H1 (cell line): ENCODE results near the gene FAM8A1. TPM values are rescaled to one million over a fixed set of nuclear protein-coding genes. Genes with fewer than 3 reads are reported as not detected.

ENCODE experiments used
- CTCF ChIA-PET: fragments of 300-600 bp; sonication (Branson Sonifier 250); formaldehyde crosslinking; loops from one replicate; lab custom pipeline; 2021; ENCODE audit not compliant: partially characterized antibody; lab: Charles Lee
- POLR2A ChIA-PET: fragments of 300-600 bp; sonication (Branson Sonifier 250); formaldehyde crosslinking; loops from one replicate; lab custom pipeline; 2021; ENCODE audit warnings: inconsistent platforms; ENCODE audit not compliant: partially characterized antibody; lab: Charles Lee
- DNase-seq, 2 experiments: peaks; one replicate each; pipeline versions ENCODE4 v3.0.0 to v3.0.0-alpha.2; 2010 to 2022; ENCODE audit warnings: low spot score in 2 of 2, low read depth in 1 of 2, mixed read lengths in 1 of 2
- FAIRE-seq: peaks from 2 replicates; lab custom pipeline; 2011; peaks lifted over from hg19 to GRCh38; lab: Jason Lieb, UNC
- H2AFZ ChIP-seq: 2 replicates; pipeline ENCODE4 v1.8.1; 2012; ENCODE audit warnings: low read length, inconsistent platforms
- H2AK5ac ChIP-seq: 2 replicates; pipeline ENCODE4 v1.6.1; 2013; ENCODE audit warnings: low read depth, low read length
- H2BK120ac ChIP-seq: replicated peaks from 2 replicates; pipeline ENCODE3; 2013; ENCODE audit warnings: low read depth, low read length, inconsistent platforms
- H2BK12ac ChIP-seq: 2 replicates; pipeline ENCODE4 v1.6.1; 2013; ENCODE audit warnings: low read depth, low read length
- H2BK15ac ChIP-seq: 2 replicates; pipeline ENCODE4 v1.6.1; 2013; ENCODE audit warnings: low read length
- H2BK20ac ChIP-seq: 2 replicates; pipeline ENCODE4 v1.6.1; 2013; ENCODE audit warnings: low read length
- H2BK5ac ChIP-seq: 2 replicates; pipeline ENCODE4 v1.6.1; 2013; ENCODE audit warnings: low read depth, low read length
- H3K14ac ChIP-seq: 2 replicates; pipeline ENCODE4 v1.6.1; 2013; ENCODE audit warnings: inconsistent platforms; ENCODE audit not compliant: insufficient read length
- H3K18ac ChIP-seq: 2 replicates; pipeline ENCODE4 v1.6.1; 2013; ENCODE audit warnings: low read length; ENCODE audit errors: extremely low read depth
- H3K23ac ChIP-seq: 2 replicates; pipeline ENCODE4 v1.6.1; 2013; ENCODE audit warnings: inconsistent platforms; ENCODE audit not compliant: insufficient read length
- H3K23me2 ChIP-seq: 2 replicates; pipeline ENCODE4 v1.6.1; 2013; ENCODE audit warnings: low read depth, low read length
- H3K27ac ChIP-seq: 2 replicates; pipeline ENCODE4 v1.6.1; 2011; ENCODE audit warnings: low read depth, low read length, inconsistent platforms
- H3K27me3 ChIP-seq, 4 experiments: replicated peaks in 1 of 4; 1 replicate in 1 of 4; 2 replicates in 3 of 4; pipeline versions ENCODE4 v1.6.1 to v1.8.1; 2011 to 2013; ENCODE audit warnings: low read length in 3 of 4, mild to moderate bottlenecking in 3 of 4, inconsistent platforms in 2 of 4, mixed read lengths in 2 of 4, moderate library complexity in 1 of 4; ENCODE audit not compliant: control insufficient read depth in 3 of 4, insufficient read depth in 3 of 4; ENCODE audit errors: extremely low read depth in 1 of 4
- H3K36me3 ChIP-seq, 4 experiments: 2 replicates each; pipeline versions ENCODE4 v1.6.1 to v1.8.1; 2011 to 2013; ENCODE audit warnings: mild to moderate bottlenecking in 4 of 4, low read length in 3 of 4, moderate library complexity in 2 of 4, control low read depth in 1 of 4, inconsistent platforms in 1 of 4; ENCODE audit not compliant: insufficient read depth in 4 of 4, control insufficient read depth in 2 of 4
- H3K4ac ChIP-seq: replicated peaks from 2 replicates; pipeline ENCODE3; 2013; ENCODE audit warnings: low read length, low read depth, mixed read lengths, inconsistent platforms; ENCODE audit not compliant: insufficient read length
- H3K4me1 ChIP-seq, 4 experiments: replicated peaks in 1 of 4; 1 replicate in 1 of 4; 2 replicates in 3 of 4; pipeline versions ENCODE4 v1.6.1 to v1.8.1; 2011 to 2013; ENCODE audit warnings: low read length in 3 of 4, inconsistent platforms in 2 of 4, mixed read lengths in 1 of 4; ENCODE audit not compliant: insufficient read depth in 4 of 4, control insufficient read depth in 3 of 4
- H3K4me2 ChIP-seq, 2 experiments: 2 replicates each; pipeline versions ENCODE4 v1.6.1 to v1.8.1; 2011 to 2013; ENCODE audit warnings: low read depth in 2 of 2, low read length in 2 of 2, control low read depth in 1 of 2, inconsistent platforms in 1 of 2, mild to moderate bottlenecking in 1 of 2; ENCODE audit not compliant: insufficient read depth in 1 of 2
- H3K4me3 ChIP-seq, 4 experiments: fragments of 200-600, 300-600 bp in 1 of 4; sonication (generic), shearing (Covaris generic), sonication (Bioruptor Twin) in 1 of 4; 2 replicates each; pipeline versions ENCODE4 v1.5.1 to v1.8.1; 2011 to 2016; ENCODE audit warnings: low read length in 4 of 4, low read depth in 3 of 4, control low read depth in 2 of 4, inconsistent platforms in 2 of 4, mild to moderate bottlenecking in 2 of 4, mixed read lengths in 1 of 4, moderate library complexity in 1 of 4; ENCODE audit not compliant: insufficient read depth in 2 of 4; ENCODE audit errors: extremely low read depth in 1 of 4
- H3K56ac ChIP-seq: replicated peaks from 2 replicates; pipeline ENCODE3; 2013; ENCODE audit warnings: low read depth, mild to moderate bottlenecking, mixed read lengths, low read length, inconsistent platforms; ENCODE audit not compliant: insufficient read length
- H3K79me1 ChIP-seq: 2 replicates; pipeline ENCODE4 v1.6.1; 2013; ENCODE audit warnings: low read depth, low read length, control low read depth
- H3K79me2 ChIP-seq, 2 experiments: 2 replicates each; pipeline versions ENCODE4 v1.6.1 to v1.8.1; 2012 to 2013; ENCODE audit warnings: low read length in 2 of 2, mild to moderate bottlenecking in 2 of 2, inconsistent platforms in 1 of 2; ENCODE audit not compliant: insufficient read depth in 2 of 2, control insufficient read depth in 1 of 2
- H3K9ac ChIP-seq, 4 experiments: replicated peaks in 1 of 4; 1 replicate in 1 of 4; 2 replicates in 3 of 4; pipeline versions ENCODE4 v1.6.1 to v1.8.1; 2011 to 2013; ENCODE audit warnings: low read depth in 3 of 4, low read length in 3 of 4, control low read depth in 2 of 4, mild to moderate bottlenecking in 2 of 4, moderate library complexity in 2 of 4, inconsistent platforms in 1 of 4; ENCODE audit errors: extremely low read depth in 1 of 4
- H3K9me3 ChIP-seq, 2 experiments: 2 replicates each; pipeline versions ENCODE4 v1.6.1 to v1.8.1; 2012 to 2013; ENCODE audit warnings: mild to moderate bottlenecking in 2 of 2, moderate library complexity in 2 of 2, control low read depth in 1 of 2, inconsistent platforms in 1 of 2, low read depth in 1 of 2, low read length in 1 of 2, mixed read lengths in 1 of 2; ENCODE audit not compliant: insufficient read depth in 2 of 2
- H4K20me1 ChIP-seq, 2 experiments: replicated peaks in 1 of 2; 2 replicates each; pipeline versions ENCODE3 to v1.8.1; 2011 to 2013; ENCODE audit warnings: inconsistent platforms in 2 of 2, low read length in 2 of 2, mild to moderate bottlenecking in 1 of 2; ENCODE audit not compliant: insufficient read depth in 2 of 2, control insufficient read depth in 1 of 2
- H4K5ac ChIP-seq: 2 replicates; pipeline ENCODE4 v1.6.1; 2013; ENCODE audit warnings: low read length, low read depth, mixed read lengths, inconsistent platforms; ENCODE audit not compliant: insufficient read length
- H4K8ac ChIP-seq: 2 replicates; pipeline ENCODE4 v1.8.0; 2013; ENCODE audit warnings: mild to moderate bottlenecking, moderate library complexity, low read length, inconsistent platforms; ENCODE audit not compliant: insufficient read depth; ENCODE audit errors: extremely low read depth
- H4K91ac ChIP-seq: replicated peaks from 2 replicates; pipeline ENCODE3; 2013; ENCODE audit warnings: low read length, mixed read lengths, inconsistent platforms; ENCODE audit not compliant: insufficient read length
- CHD1 ChIP-seq: IDR thresholded peaks from 2 replicates; pipeline ENCODE4 v1.6.1; 2012; ENCODE audit warnings: low read depth, low read length, improper control_type of control experiment
- WGBS, 2 experiments: shearing (Covaris generic) in 1 of 2; methylation state at CpG; one replicate each; pipeline versions ENCODE4 v1.1.6 to v1.1.7; 2013 to 2015; ENCODE audit warnings: low lambda C conversion rate in 2 of 2, mixed read lengths in 2 of 2, inconsistent platforms in 1 of 2, low coverage in 1 of 2, missing lambda C conversion rate in 1 of 2; ENCODE audit not compliant: insufficient replicate concordance in 2 of 2, insufficient coverage in 1 of 2, insufficient read length in 1 of 2; ENCODE audit errors: extremely low coverage in 1 of 2, missing lambda C conversion rate in 1 of 2; 5-methylcytosine and 5-hydroxymethylcytosine counted together
- polyA plus RNA-seq, 7 experiments: library from polyadenylated mRNA; depleted of rRNA in 3 of 7; stranded (reverse) in 5 of 7; unstranded in 2 of 7; fragments of >200 nt in 5 of 7; fragments of 200-250 nt in 2 of 7; gene quantifications; 1 replicate in 5 of 7; 2 replicates in 1 of 7; 4 replicates in 1 of 7; pipeline versions ENCODE4 v1.2.1 to v1.2.3, GENCODE V29; 2011 to 2013; ENCODE audit warnings: missing spikeins in 2 of 7, mixed read lengths in 2 of 7
- total RNA-seq: library from RNA; stranded (reverse); fragmentation: NEBNext Ultra II Directional; extraction: Animal tissue kit (Norgen Biotek cat#: 25700); gene quantifications from 2 replicates; pipeline ENCODE4 v1.2.1, GENCODE V29; 2021

Gene FAM8A1
- total and polyA plus RNA-seq, 2 of the 8 experiments (the other 6 are each of a cell fraction or from before 2014, with no cell fraction given): 3.4 to 9.2 TPM

GRCh38 chr6:17583811-17584210 is 16.3 kb upstream of the FAM8A1 start:
- H2BK12ac ChIP-seq: no peak overlapping the region
- no peak for DNase-seq
- H2BK15ac ChIP-seq: no peak overlapping the region
- no peak overlapping the region for H2AK5ac ChIP-seq
- H3K4ac ChIP-seq: no peak overlapping the region
- no peak overlapping the region for H3K4me3 ChIP-seq
- no peak overlapping the region for H2AFZ ChIP-seq
- no peak for TF ChIP-seq CHD1
- no peak overlapping the region for H3K18ac ChIP-seq
- H3K56ac ChIP-seq: no peak overlapping the region
- no peak overlapping the region for H3K9ac ChIP-seq
- no peak overlapping the region for H3K27ac ChIP-seq
- H3K23ac ChIP-seq: no peak overlapping the region
- 76% methylated on average over 5 of the region's 5 CpGs; no CpG with 5 or more reads in 1 of the 2 experiments for WGBS, 2 experiments
- H4K8ac ChIP-seq: no peak overlapping the region
- no peak overlapping the region for H2BK120ac ChIP-seq
- ChIA-PET CTCF (interaction anchor here (0.6 to 2.8 kb wide), 37 partner anchors 9 to 528 kb away, joined by 3 to 15 read pairs (median 3); partner anchors contain the start of gene FAM8A1), POLR2A (no interaction called here)
- no peaks in the 10 kb centered on the region for H4K20me1 ChIP-seq
- no peaks in the 10 kb centered on the region; a peak in 1 of 4 replicates for H3K9me3 ChIP-seq
- H3K27me3 ChIP-seq: no peaks in the 10 kb centered on the region; a peak in 1 of 7 replicates
- H3K36me3 ChIP-seq: no peaks in the 10 kb centered on the region
- no peak overlapping the region for H2BK20ac ChIP-seq
- H3K14ac ChIP-seq: no peak overlapping the region
- H3K4me1 ChIP-seq: no peaks in the 10 kb centered on the region
- peaks cover 3% of the 10 kb centered on the region; the same call in 1 of the 2 replicates for H3K23me2 ChIP-seq
- no peak overlapping the region for H4K91ac ChIP-seq
- no peaks in the 10 kb centered on the region for H3K79me2 ChIP-seq
- H3K4me2 ChIP-seq: no peak overlapping the region
- H4K5ac ChIP-seq: no peak overlapping the region
- FAIRE-seq: no peak
- H3K79me1 ChIP-seq: no peaks in the 10 kb centered on the region
- no peak overlapping the region for H2BK5ac ChIP-seq
